Peyer's patch (tissue), 4 donors: ENCODE measurements around the gene CELF2.

Experiments
- POLR2A ChIP-seq, 2 donors: fragments of 450-650 bp; IDR thresholded peaks; one replicate each; pipeline ENCODE4 v1.5.1; 2017; ENCODE audit warnings: antibody characterized with exemption in 2 of 2, mild to moderate bottlenecking in 2 of 2, moderate library complexity in 2 of 2
- TF ChIP-seq, protein P1 (sequence below), 6 experiments: fragments of 450-650 bp in 4 of 6; fragments of 200-600 bp in 2 of 6; sonication (generic) in 1 of 6; IDR thresholded peaks; one replicate each; pipeline ENCODE4 v1.5.1; 2017 to 2019; ENCODE audit warnings: antibody characterized with exemption in 6 of 6, mild to moderate bottlenecking in 3 of 6, moderate library complexity in 1 of 6

DNA sequence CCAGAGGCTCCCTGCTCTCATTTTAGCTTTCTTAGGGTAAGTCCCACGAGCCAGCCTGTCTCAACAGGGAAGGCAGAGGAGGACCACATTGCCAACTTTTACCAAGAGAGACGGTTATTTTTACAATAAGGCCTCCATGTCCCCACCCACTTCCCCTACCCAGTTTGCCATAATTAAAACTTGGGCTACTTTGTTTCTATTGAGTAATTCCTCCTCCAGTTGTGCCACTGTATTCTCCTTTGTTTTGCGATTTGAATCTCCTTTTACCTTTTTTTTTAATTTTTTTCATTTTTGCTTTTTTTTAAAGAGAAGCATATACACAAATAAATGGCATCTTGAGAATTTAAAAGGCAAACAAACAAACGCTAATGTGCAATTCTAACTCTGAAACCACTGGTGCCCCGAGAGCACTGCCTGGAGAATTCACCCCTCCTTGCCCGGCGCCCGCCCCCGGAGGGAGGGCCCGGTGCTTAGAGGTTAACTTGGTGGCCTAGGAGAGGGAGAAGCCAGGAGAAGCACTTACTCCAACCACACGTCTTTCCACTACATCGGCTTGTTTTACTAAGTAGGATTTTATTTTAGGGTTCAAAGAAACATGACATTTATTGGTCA is 311.5 kb downstream of the CELF2 start:
- TF ChIP-seq, protein P1, sequence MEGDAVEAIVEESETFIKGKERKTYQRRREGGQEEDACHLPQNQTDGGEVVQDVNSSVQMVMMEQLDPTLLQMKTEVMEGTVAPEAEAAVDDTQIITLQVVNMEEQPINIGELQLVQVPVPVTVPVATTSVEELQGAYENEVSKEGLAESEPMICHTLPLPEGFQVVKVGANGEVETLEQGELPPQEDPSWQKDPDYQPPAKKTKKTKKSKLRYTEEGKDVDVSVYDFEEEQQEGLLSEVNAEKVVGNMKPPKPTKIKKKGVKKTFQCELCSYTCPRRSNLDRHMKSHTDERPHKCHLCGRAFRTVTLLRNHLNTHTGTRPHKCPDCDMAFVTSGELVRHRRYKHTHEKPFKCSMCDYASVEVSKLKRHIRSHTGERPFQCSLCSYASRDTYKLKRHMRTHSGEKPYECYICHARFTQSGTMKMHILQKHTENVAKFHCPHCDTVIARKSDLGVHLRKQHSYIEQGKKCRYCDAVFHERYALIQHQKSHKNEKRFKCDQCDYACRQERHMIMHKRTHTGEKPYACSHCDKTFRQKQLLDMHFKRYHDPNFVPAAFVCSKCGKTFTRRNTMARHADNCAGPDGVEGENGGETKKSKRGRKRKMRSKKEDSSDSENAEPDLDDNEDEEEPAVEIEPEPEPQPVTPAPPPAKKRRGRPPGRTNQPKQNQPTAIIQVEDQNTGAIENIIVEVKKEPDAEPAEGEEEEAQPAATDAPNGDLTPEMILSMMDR (IDR thresholded peaks at IDR 0.05), result no peak
- no peak for TF ChIP-seq POLR2A (IDR thresholded peaks at IDR 0.05)
